ENCODE data around the gene ADCY4.

ADCY4 gene

GRCh38 chr14:24337824-24338175, 2.9 kb upstream of the ADCY4 start:
- no peak for DNase-seq

GRCh38 chr14:24337144-24337823, 2.4 kb upstream of the ADCY4 start:
- no peak for DNase-seq

- DNase-seq: no peak
Measured at GRCh38 chr14:24335461-24336171, 745 bp upstream of the ADCY4 start.

- DNase-seq: peak; percentile 86
Measured at GRCh38 chr14:24332268-24332993, 2.4 kb downstream of the ADCY4 start.

GRCh38 chr14:24331731-24332267, 3.1 kb downstream of the ADCY4 start:
- DNase-seq: no peak

GRCh38 chr14:24330973-24331674, 3.7 kb downstream of the ADCY4 start:
- DNase-seq: no peak

- peak; percentile 69 for DNase-seq
Measured at GRCh38 chr14:24329736-24330135, 5.1 kb downstream of the ADCY4 start.

GRCh38 chr14:24329073-24329663, 5.7 kb downstream of the ADCY4 start:
- no peak for DNase-seq

- DNase-seq: peak; percentile 36
Measured at GRCh38 chr14:24327914-24328313, 7.0 kb downstream of the ADCY4 start.

GRCh38 chr14:24327303-24327702, 7.6 kb downstream of the ADCY4 start:
- DNase-seq: no peak

GRCh38 chr14:24325963-24326362, 8.9 kb downstream of the ADCY4 start:
- no peak for DNase-seq

- no peak for DNase-seq
Measured at GRCh38 chr14:24325041-24325530, 9.8 kb downstream of the ADCY4 start.

GRCh38 chr14:24324024-24324423, 10.8 kb downstream of the ADCY4 start:
- DNase-seq: no peak

- no peak for DNase-seq
Measured at GRCh38 chr14:24323341-24323740, 11.5 kb downstream of the ADCY4 start.

- DNase-seq: no peak
Measured at GRCh38 chr14:24322672-24323071, 12.2 kb downstream of the ADCY4 start.

GRCh38 chr14:24321212-24321975, 13.5 kb downstream of the ADCY4 start:
- DNase-seq: no peak

GRCh38 chr14:24317141-24317928, 17.5 kb downstream of the ADCY4 start:
- DNase-seq: no peak

- no peak for DNase-seq
Measured at GRCh38 chr14:24316597-24316950, 18.3 kb downstream of the ADCY4 start.

- no peak for DNase-seq
Measured at GRCh38 chr14:24315807-24316596, 18.9 kb downstream of the ADCY4 start.

- DNase-seq: no peak
Measured at GRCh38 chr14:24315243-24315806, 19.5 kb downstream of the ADCY4 start.
